GM21526 (cell line): ENCODE results near the gene MYADML2.
"Not testable (repeated sequence)": the region's sequence is repeated elsewhere in the genome, so short reads cannot be mapped to it uniquely, and the experiment has no call there.

Experiments used
- ATAC-seq: cut with Tn5 transposase; IDR thresholded peaks from one replicate; pipeline ENCODE4 v1.9.1; 2021; ENCODE audit warnings: moderate library complexity; ENCODE audit not compliant: unreplicated experiment, low FRiP score

The MYADML2 gene

GRCh38 chr17:81927152-81927652 is 19.8 kb downstream of the MYADML2 start:
- no peak for ATAC-seq

- ATAC-seq: no peak
These were observed 20.4 kb downstream of the MYADML2 start for GRCh38 chr17:81926451-81927151.

GRCh38 chr17:81925860-81926450 is 21.1 kb downstream of the MYADML2 start:
- no peak for ATAC-seq

- ATAC-seq: no peak
These were observed 22.2 kb downstream of the MYADML2 start for GRCh38 chr17:81924557-81925532.

GRCh38 chr17:81923302-81924260 is 23.5 kb downstream of the MYADML2 start:
- no peak for ATAC-seq

- no peak for ATAC-seq
These were observed 24.3 kb downstream of the MYADML2 start for GRCh38 chr17:81922566-81923301.

GRCh38 chr17:81921996-81922565 is 25.0 kb downstream of the MYADML2 start:
- ATAC-seq: no peak

GRCh38 chr17:81921537-81921862 is 25.5 kb downstream of the MYADML2 start:
- no peak for ATAC-seq

- ATAC-seq: no peak
These were observed 26.2 kb downstream of the MYADML2 start for GRCh38 chr17:81920612-81921536.

GRCh38 chr17:81918832-81919545 is 28.0 kb downstream of the MYADML2 start:
- no peak for ATAC-seq

GRCh38 chr17:81918333-81918669 is 28.7 kb downstream of the MYADML2 start:
- ATAC-seq: not testable (repeated sequence)

GRCh38 chr17:81917565-81918332 is 29.3 kb downstream of the MYADML2 start, which contains the start of gene SIRT7:
Gene SIRT7 (minus strand): TSS chr17:81918176. CDS start chr17:81918131, 45 bp downstream.
- ATAC-seq: peak; percentile 50

GRCh38 chr17:81916234-81917001 is 30.6 kb downstream of the MYADML2 start:
- no peak for ATAC-seq

- no peak for ATAC-seq
These were observed 31.7 kb downstream of the MYADML2 start for GRCh38 chr17:81915331-81915730.

- no peak for ATAC-seq
These were observed 32.8 kb downstream of the MYADML2 start for GRCh38 chr17:81914103-81914850.
